Neural cell (in vitro differentiated cells): Measurements from ENCODE around the gene TNS2. TPM values are rescaled to one million over a fixed set of nuclear protein-coding genes. Genes with fewer than 3 reads are reported as not detected.

Source experiments
- H2AFZ ChIP-seq: fragments of 200-600, 300-800 bp; sonication (generic), shearing (Covaris generic); 2 replicates; pipeline ENCODE4 v1.6.0; 2014; ENCODE audit warnings: low read depth, mild to moderate bottlenecking, antibody characterized with exemption, low read length, moderate library complexity
- H3F3A ChIP-seq: fragments of 200-600 bp; shearing (Covaris generic); 2 replicates; pipeline ENCODE4 v1.6.1; 2016; ENCODE audit warnings: mild to moderate bottlenecking, moderate library complexity, mixed read lengths, antibody characterized with exemption, low read length; ENCODE audit not compliant: insufficient read depth, poor library complexity, severe bottlenecking
- H3K27ac ChIP-seq: fragments of 200-600, 300-800 bp; sonication (generic), shearing (Covaris generic); 2 replicates; pipeline ENCODE4 v1.5.1; 2014; ENCODE audit warnings: mild to moderate bottlenecking, low read length, moderate library complexity
- H3K27me3 ChIP-seq: fragments of 300-800, 200-600 bp; sonication (generic), shearing (Covaris generic); 2 replicates; pipeline ENCODE4 v1.6.0; 2014; ENCODE audit warnings: mild to moderate bottlenecking, low read depth, low read length, moderate library complexity; ENCODE audit not compliant: insufficient read depth
- H3K36me3 ChIP-seq: fragments of 300-800, 200-600 bp; sonication (generic), shearing (Covaris generic); 2 replicates; pipeline ENCODE4 v1.5.1; 2014; ENCODE audit warnings: mild to moderate bottlenecking, antibody characterized with exemption, low read length, moderate library complexity; ENCODE audit not compliant: insufficient read depth
- H3K4me2 ChIP-seq: fragments of 300-800, 200-600 bp; sonication (generic), shearing (Covaris generic); 2 replicates; pipeline ENCODE4 v1.6.0; 2014; ENCODE audit warnings: mild to moderate bottlenecking, low read length
- H3K4me3 ChIP-seq: fragments of 300-800, 200-600 bp; sonication (generic), shearing (Covaris generic); 2 replicates; pipeline ENCODE4 v1.5.1; 2014; ENCODE audit warnings: mild to moderate bottlenecking, low read length, moderate library complexity
- H3K79me2 ChIP-seq: fragments of 200-600 bp; shearing (Covaris generic); replicated peaks from 2 replicates; pipeline ENCODE4 v1.6.0; 2014; ENCODE audit warnings: mild to moderate bottlenecking, low read length, moderate library complexity; ENCODE audit not compliant: insufficient read depth
- H3K9ac ChIP-seq: fragments of 300-800, 200-600 bp; sonication (generic), shearing (Covaris generic); 2 replicates; pipeline ENCODE4 v1.6.1; 2016; ENCODE audit warnings: mild to moderate bottlenecking, low read length, mixed read lengths
- H3K9me2 ChIP-seq: fragments of 200-600 bp; shearing (Covaris generic); 2 replicates; pipeline ENCODE4 v1.6.1; 2016; ENCODE audit warnings: mild to moderate bottlenecking, low read length, mixed read lengths; ENCODE audit not compliant: insufficient read depth
- H3K9me3 ChIP-seq: fragments of 200-600, 300-800 bp; sonication (generic), shearing (Covaris generic); 2 replicates; pipeline ENCODE4 v1.6.1; 2016; ENCODE audit warnings: mild to moderate bottlenecking, mixed run types, low read length, moderate library complexity, mixed read lengths
- H4K20me1 ChIP-seq: fragments of 200-600 bp; shearing (Covaris generic); 2 replicates; pipeline ENCODE4 v1.6.1; 2016; ENCODE audit warnings: mild to moderate bottlenecking, mixed run types; ENCODE audit not compliant: insufficient read depth
- EP300 ChIP-seq: fragments of 450-650 bp; conservative IDR thresholded peaks from 2 replicates; pipeline ENCODE4 v1.6.1; 2014; ENCODE audit warnings: antibody characterized with exemption, mild to moderate bottlenecking, moderate library complexity; ENCODE audit not compliant: poor library complexity, severe bottlenecking
- EZH2 ChIP-seq: fragments of 200-600, 300-800 bp; shearing (Covaris generic), sonication (generic); IDR thresholded peaks from 2 replicates; pipeline ENCODE4 v1.6.1; 2014; ENCODE audit warnings: antibody characterized with exemption, low read length, borderline replicate concordance, mild to moderate bottlenecking; ENCODE audit not compliant: insufficient read depth, poor library complexity, severe bottlenecking
- MXI1 ChIP-seq: fragments of 450-650 bp; conservative IDR thresholded peaks from 2 replicates; pipeline ENCODE4 v1.6.1; 2014; ENCODE audit warnings: antibody characterized with exemption, mild to moderate bottlenecking; ENCODE audit not compliant: poor library complexity, severe bottlenecking
- POLR2AphosphoS5 ChIP-seq: IDR thresholded peaks from 2 replicates; pipeline ENCODE4 v1.6.1; 2012
- RAD21 ChIP-seq: fragments of 450-650 bp; conservative IDR thresholded peaks from 2 replicates; pipeline ENCODE4 v1.6.1; 2014; ENCODE audit warnings: antibody characterized with exemption, mild to moderate bottlenecking, moderate library complexity
- SMC3 ChIP-seq: fragments of 450-650 bp; conservative IDR thresholded peaks from 2 replicates; pipeline ENCODE4 v1.6.1; 2014; ENCODE audit warnings: antibody characterized with exemption, mild to moderate bottlenecking, moderate library complexity; ENCODE audit not compliant: poor library complexity
- TAF1 ChIP-seq: IDR thresholded peaks from 2 replicates; pipeline ENCODE4 v1.6.1; 2012; ENCODE audit warnings: low read depth
- polyA plus RNA-seq: library from polyadenylated mRNA; depleted of rRNA; stranded (reverse); fragments of >200 nt; gene quantifications from 2 replicates; pipeline ENCODE4 v1.2.3, GENCODE V29; 2014
- TF ChIP-seq, protein P1 (sequence below): IDR thresholded peaks from 2 replicates; pipeline ENCODE4 v1.6.1; 2012; ENCODE audit warnings: borderline replicate concordance
- TF ChIP-seq, protein P2 (sequence below): fragments of 450-650 bp; IDR thresholded peaks from 2 replicates; pipeline ENCODE4 v1.5.1; 2014; ENCODE audit warnings: antibody characterized with exemption, mild to moderate bottlenecking, moderate library complexity; ENCODE audit not compliant: poor library complexity, severe bottlenecking

The TNS2 gene
- polyA plus RNA-seq, 1 donor from 2014 or later, result 4.2 TPM

- Histone ChIP-seq H3K4me2 (no peak overlapping the region), H3K9ac (no peak overlapping the region)
Measured at GRCh38 chr12:53063708-53064612, 14.1 kb downstream of the TNS2 start.

DNA sequence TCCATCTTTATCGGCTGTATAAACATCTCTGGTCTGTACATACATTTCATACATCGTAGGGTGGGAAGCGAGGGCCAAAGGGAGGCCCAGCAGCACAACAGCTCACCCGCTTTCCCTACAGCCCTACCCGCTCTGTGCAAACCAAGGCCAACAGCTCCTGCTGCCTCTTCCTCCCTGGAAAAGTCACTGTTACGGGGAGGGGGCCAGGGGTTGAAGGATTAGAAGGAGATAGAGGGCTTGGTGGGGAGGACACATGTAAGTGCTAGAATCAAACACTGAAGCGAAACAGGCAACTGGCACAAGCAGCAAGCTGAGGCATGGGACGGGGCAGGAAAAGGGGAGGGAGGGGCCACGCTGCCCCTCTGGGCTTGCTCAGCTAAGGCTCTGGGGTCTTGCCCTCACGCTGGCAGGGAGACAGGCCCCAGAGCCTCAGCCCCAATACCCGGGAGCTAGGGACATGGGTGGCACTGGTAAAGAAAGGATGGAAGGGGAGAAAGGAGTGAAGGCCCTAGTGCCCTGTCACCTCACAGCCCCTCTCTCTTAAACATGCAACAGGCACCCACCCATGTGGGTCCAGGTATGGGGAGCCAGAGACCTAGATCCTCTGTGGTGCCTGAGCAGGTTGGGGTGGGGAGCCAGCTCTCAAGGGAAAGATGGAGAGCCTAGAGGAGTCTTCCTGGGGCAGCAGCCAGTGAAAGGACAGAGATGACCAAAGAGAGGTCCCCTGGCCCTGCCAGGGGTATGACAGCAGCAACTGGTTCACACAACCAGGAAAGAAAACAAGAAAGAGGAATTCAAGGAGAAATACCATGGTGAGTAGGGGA lies 15.0 kb downstream of the TNS2 start:
- peaks cover 4% of the 10 kb centered on the region for H3K36me3 ChIP-seq
- TF ChIP-seq SMC3 (no peak), MXI1 (no peak), TAF1 (no peak), EZH2 (no peak), POLR2AphosphoS5 (no peak), RAD21 (no peak), EP300 (no peak)
- TF ChIP-seq, protein P1, sequence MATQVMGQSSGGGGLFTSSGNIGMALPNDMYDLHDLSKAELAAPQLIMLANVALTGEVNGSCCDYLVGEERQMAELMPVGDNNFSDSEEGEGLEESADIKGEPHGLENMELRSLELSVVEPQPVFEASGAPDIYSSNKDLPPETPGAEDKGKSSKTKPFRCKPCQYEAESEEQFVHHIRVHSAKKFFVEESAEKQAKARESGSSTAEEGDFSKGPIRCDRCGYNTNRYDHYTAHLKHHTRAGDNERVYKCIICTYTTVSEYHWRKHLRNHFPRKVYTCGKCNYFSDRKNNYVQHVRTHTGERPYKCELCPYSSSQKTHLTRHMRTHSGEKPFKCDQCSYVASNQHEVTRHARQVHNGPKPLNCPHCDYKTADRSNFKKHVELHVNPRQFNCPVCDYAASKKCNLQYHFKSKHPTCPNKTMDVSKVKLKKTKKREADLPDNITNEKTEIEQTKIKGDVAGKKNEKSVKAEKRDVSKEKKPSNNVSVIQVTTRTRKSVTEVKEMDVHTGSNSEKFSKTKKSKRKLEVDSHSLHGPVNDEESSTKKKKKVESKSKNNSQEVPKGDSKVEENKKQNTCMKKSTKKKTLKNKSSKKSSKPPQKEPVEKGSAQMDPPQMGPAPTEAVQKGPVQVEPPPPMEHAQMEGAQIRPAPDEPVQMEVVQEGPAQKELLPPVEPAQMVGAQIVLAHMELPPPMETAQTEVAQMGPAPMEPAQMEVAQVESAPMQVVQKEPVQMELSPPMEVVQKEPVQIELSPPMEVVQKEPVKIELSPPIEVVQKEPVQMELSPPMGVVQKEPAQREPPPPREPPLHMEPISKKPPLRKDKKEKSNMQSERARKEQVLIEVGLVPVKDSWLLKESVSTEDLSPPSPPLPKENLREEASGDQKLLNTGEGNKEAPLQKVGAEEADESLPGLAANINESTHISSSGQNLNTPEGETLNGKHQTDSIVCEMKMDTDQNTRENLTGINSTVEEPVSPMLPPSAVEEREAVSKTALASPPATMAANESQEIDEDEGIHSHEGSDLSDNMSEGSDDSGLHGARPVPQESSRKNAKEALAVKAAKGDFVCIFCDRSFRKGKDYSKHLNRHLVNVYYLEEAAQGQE, result no peak

More at GRCh38 chr12:53063708-53064612, 14.1 kb downstream of the TNS2 start:
- no peak overlapping the region for H3K4me3 ChIP-seq
- H3K9me2 ChIP-seq, result no peaks in the 10 kb centered on the region
- H3K9me3 ChIP-seq, result no peaks in the 10 kb centered on the region
- H3K36me3 ChIP-seq, result peaks cover 4% of the 10 kb centered on the region
- TF ChIP-seq TAF1 (no peak), SMC3 (no peak), EZH2 (no peak), RAD21 (no peak), EP300 (no peak), POLR2AphosphoS5 (no peak), MXI1 (no peak)
- TF ChIP-seq, protein P1, result no peak
- TF ChIP-seq, protein P2, sequence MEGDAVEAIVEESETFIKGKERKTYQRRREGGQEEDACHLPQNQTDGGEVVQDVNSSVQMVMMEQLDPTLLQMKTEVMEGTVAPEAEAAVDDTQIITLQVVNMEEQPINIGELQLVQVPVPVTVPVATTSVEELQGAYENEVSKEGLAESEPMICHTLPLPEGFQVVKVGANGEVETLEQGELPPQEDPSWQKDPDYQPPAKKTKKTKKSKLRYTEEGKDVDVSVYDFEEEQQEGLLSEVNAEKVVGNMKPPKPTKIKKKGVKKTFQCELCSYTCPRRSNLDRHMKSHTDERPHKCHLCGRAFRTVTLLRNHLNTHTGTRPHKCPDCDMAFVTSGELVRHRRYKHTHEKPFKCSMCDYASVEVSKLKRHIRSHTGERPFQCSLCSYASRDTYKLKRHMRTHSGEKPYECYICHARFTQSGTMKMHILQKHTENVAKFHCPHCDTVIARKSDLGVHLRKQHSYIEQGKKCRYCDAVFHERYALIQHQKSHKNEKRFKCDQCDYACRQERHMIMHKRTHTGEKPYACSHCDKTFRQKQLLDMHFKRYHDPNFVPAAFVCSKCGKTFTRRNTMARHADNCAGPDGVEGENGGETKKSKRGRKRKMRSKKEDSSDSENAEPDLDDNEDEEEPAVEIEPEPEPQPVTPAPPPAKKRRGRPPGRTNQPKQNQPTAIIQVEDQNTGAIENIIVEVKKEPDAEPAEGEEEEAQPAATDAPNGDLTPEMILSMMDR, result no peak
- no peak overlapping the region for H2AFZ ChIP-seq
- H3F3A ChIP-seq, result no peaks in the 10 kb centered on the region
- H3K79me2 ChIP-seq, result no peaks in the 10 kb centered on the region
- H3K27ac ChIP-seq, result no peak overlapping the region
- H4K20me1 ChIP-seq, result no peaks in the 10 kb centered on the region
- H3K27me3 ChIP-seq, result no peaks in the 10 kb centered on the region

More for the DNA sequence above, 15.0 kb downstream of the TNS2 start:
- Histone ChIP-seq H3K79me2 (no peaks in the 10 kb centered on the region), H3F3A (no peaks in the 10 kb centered on the region), H4K20me1 (no peaks in the 10 kb centered on the region), H3K9me2 (no peaks in the 10 kb centered on the region), H2AFZ (no peak overlapping the region), H3K9me3 (no peaks in the 10 kb centered on the region), H3K27ac (no peak overlapping the region), H3K4me2 (no peak overlapping the region), H3K27me3 (no peaks in the 10 kb centered on the region), H3K9ac (no peak overlapping the region), H3K4me3 (no peak overlapping the region)
